ENCODE data around the gene C11orf98. TPM values are rescaled to one million over a fixed set of nuclear protein-coding genes. Genes with fewer than 3 reads are reported as not detected.

C11orf98 gene
- total RNA-seq, 1 experiment from 2014 or later = 139 TPM

GRCh38 chr11:62705880-62706849 lies 41.2 kb upstream of the C11orf98 start:
- no peaks in the 10 kb centered on the region for H3K9me3 ChIP-seq (ENCODE audit: control insufficient read depth, low read depth, low read length)
- no peak overlapping the region for H4K5ac ChIP-seq (ENCODE audit: insufficient read length, low read depth, low read length)
- H3K18ac ChIP-seq (ENCODE audit: insufficient read length, low read depth, low read length) = peak overlapping the region; percentile 37
- H3K27me3 ChIP-seq (ENCODE audit: insufficient read depth, low read length) = no peaks in the 10 kb centered on the region
- H2BK15ac ChIP-seq (ENCODE audit: low read depth, low read length) = no peak overlapping the region
- H2BK12ac ChIP-seq (ENCODE audit: insufficient read length, low read depth, low read length) = no peak overlapping the region
- peak overlapping the region; percentile 69 for H3K14ac ChIP-seq (ENCODE audit: insufficient read depth, low read length)
- peak overlapping the region; percentile 99 for H3K4me2 ChIP-seq (ENCODE audit: insufficient read depth, insufficient read length, low read length)
- H2BK120ac ChIP-seq (ENCODE audit: low read depth, low read length, poor library complexity, severe bottlenecking) = no peak overlapping the region
- Mint-ChIP-seq H3K4me3 (peak overlapping the region; percentile 79 to 91), H3K4me1 (peaks cover 39 to 44% of the 10 kb centered on the region in 2 experiments), H3K27me3 (ENCODE audit: low read depth) (no peaks in the 10 kb centered on the region), H3K36me3 (ENCODE audit: insufficient read depth in 1 of 3, low read depth in 3 of 3) (peaks cover 22 to 36% (median 24%) of the 10 kb centered on the region in 3 experiments), H3K9me3 (no peaks in the 10 kb centered on the region; a peak in 1 of 5 replicates), H3K27ac (peak overlapping the region; percentile 92 to 97 (median 97))
- no peak overlapping the region for H3K27ac ChIP-seq (ENCODE audit: insufficient read length, low read depth, low read length)
- H3K23me2 ChIP-seq (ENCODE audit: insufficient read length, low read depth, low read length, poor library complexity, severe bottlenecking) = peaks cover 28% of the 10 kb centered on the region
- no peak overlapping the region for H2AK5ac ChIP-seq (ENCODE audit: insufficient read length, low read length)
- no peak overlapping the region for H2BK20ac ChIP-seq (ENCODE audit: low read depth, low read length, poor library complexity, severe bottlenecking)
- H3K4me1 ChIP-seq (ENCODE audit: insufficient read depth, low read length) = peaks cover 2% of the 10 kb centered on the region; the same call in 1 of the 2 replicates
- TF ChIP-seq, protein P1, sequence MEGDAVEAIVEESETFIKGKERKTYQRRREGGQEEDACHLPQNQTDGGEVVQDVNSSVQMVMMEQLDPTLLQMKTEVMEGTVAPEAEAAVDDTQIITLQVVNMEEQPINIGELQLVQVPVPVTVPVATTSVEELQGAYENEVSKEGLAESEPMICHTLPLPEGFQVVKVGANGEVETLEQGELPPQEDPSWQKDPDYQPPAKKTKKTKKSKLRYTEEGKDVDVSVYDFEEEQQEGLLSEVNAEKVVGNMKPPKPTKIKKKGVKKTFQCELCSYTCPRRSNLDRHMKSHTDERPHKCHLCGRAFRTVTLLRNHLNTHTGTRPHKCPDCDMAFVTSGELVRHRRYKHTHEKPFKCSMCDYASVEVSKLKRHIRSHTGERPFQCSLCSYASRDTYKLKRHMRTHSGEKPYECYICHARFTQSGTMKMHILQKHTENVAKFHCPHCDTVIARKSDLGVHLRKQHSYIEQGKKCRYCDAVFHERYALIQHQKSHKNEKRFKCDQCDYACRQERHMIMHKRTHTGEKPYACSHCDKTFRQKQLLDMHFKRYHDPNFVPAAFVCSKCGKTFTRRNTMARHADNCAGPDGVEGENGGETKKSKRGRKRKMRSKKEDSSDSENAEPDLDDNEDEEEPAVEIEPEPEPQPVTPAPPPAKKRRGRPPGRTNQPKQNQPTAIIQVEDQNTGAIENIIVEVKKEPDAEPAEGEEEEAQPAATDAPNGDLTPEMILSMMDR (conservative IDR thresholded peaks at IDR 0.05) = no peak
- H4K8ac ChIP-seq (replicated peaks; ENCODE audit: insufficient read length, low read depth, low read length) = no peak overlapping the region
- no peak overlapping the region for H3T11ph ChIP-seq (ENCODE audit: low read length)
- DNase-seq = peak; percentile 95
- H3K4ac ChIP-seq (ENCODE audit: low read depth, low read length) = no peak overlapping the region
- no peak overlapping the region for H4K91ac ChIP-seq (ENCODE audit: insufficient read length, low read depth, low read length)
- no peaks in the 10 kb centered on the region; the same call in 1 of the 2 replicates for H3K79me2 ChIP-seq (ENCODE audit: insufficient read depth, low read length)
- no peak overlapping the region for H3K23ac ChIP-seq (ENCODE audit: insufficient read length, low read depth, low read length)
- peak overlapping the region; percentile 71 for H3K9ac ChIP-seq (ENCODE audit: extremely low read depth, insufficient read length, low read length)
- no peak overlapping the region for H2AFZ ChIP-seq (ENCODE audit: low read length)
- H4K20me1 ChIP-seq (ENCODE audit: control insufficient read depth, insufficient read depth, insufficient read length) = no peaks in the 10 kb centered on the region
- H3K56ac ChIP-seq (ENCODE audit: insufficient read length, low read depth, low read length) = no peak overlapping the region
- WGBS (ENCODE audit: extremely low coverage, insufficient read length, low lambda C conversion rate) = no CpG with 5 or more reads among the region's 73 CpGs
- H2BK5ac ChIP-seq (ENCODE audit: insufficient read length, low read length) = no peak overlapping the region
- no peaks in the 10 kb centered on the region for H3K79me1 ChIP-seq (ENCODE audit: insufficient read depth, low read depth, low read length, poor library complexity, severe bottlenecking)
